HG03280 (cell line): ENCODE measurements around the gene RBMX2.
"Not testable (repeated sequence)": the region's sequence is repeated elsewhere in the genome, so short reads cannot be mapped to it uniquely, and the experiment has no call there.

ENCODE experiments used
- ATAC-seq: cut with Tn5 transposase; IDR thresholded peaks from one replicate; pipeline ENCODE4 v1.9.1; 2021; ENCODE audit warnings: mild to moderate bottlenecking, moderate library complexity; ENCODE audit not compliant: unreplicated experiment

The RBMX2 gene, protein sequence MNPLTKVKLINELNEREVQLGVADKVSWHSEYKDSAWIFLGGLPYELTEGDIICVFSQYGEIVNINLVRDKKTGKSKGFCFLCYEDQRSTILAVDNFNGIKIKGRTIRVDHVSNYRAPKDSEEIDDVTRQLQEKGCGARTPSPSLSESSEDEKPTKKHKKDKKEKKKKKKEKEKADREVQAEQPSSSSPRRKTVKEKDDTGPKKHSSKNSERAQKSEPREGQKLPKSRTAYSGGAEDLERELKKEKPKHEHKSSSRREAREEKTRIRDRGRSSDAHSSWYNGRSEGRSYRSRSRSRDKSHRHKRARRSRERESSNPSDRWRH

DNA sequence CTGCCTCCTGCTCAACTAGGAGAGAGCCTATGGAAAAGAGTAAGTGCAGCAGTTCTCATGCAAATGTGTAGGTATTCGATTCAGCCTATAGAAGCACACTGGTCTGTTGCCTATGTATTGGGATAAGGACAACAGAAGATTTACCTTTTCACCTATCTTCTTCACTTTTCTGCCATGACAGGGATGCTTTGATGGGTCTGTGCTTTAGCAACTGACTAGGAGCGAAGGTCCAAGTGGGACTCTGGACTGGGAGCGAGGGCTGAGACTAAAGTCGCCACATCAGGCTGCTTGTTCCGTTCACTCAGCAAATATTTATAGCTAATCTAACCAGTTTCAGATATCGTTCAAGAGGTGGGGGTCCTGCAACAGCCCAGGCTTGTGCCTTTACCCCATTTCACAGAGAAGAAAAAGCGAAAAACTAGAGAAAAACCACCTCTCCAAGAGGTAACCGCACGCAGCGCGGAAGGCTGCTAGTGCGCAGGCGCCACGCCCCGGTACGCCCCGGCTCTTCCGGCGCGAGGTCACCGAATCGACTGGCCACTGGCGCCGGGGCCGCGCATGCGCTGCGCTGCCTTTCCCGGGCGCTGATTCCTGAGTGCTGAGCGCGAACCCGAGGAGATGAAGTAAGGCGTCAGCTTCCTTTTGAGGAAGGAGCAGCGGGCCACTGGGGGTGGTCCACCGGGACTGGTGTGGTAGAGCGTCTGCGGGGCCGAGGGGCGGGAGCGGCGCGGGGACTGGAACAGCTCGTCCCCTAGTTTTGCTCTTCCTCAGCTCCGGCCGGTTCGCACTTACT is at the start of gene RBMX2:
RBMX2 (plus strand) TSS at position 573 of the 793 bp plus-strand sequence; CDS start at position 619, 46 bp downstream.
- peak; percentile 95 for ATAC-seq

DNA sequence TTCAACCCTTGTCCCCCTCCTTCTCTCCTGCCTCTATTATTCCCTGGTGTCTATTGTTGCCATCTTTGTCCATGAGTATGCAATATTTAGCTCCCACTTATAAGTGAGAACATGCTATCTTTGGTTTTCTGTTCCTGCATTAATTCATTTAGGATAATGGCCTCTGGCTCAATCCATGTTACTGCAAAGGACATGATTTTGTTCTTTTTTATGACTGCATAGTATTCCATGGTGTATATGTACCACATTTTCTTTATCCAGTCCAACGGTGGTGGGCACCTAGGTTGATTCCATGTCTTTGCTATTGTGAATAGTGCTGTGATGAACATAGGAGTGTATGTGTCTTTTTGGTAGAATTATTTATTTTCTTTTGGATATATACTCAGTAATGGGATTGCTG is 49.7 kb upstream of the RBMX2 start:
- ATAC-seq = not testable (repeated sequence)

DNA sequence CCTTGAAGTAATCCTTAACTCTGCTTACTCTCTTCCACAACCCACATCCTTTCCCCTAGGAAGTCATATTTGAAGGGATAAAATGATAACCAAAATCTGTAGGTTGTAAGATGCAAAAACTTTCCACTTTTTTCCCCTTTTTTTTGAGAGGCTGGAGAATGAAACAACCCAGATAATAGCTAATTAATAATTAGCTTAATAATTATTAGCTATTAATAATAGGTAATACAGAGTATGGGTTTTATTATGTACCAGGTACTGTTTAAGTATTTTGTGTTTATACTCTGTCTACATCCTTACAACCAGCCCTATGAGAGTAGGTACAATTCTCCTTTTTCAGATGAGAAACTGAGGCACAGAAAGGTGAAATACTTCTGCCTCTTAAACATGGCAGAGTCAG is 25.7 kb upstream of the RBMX2 start:
- no peak for ATAC-seq

DNA sequence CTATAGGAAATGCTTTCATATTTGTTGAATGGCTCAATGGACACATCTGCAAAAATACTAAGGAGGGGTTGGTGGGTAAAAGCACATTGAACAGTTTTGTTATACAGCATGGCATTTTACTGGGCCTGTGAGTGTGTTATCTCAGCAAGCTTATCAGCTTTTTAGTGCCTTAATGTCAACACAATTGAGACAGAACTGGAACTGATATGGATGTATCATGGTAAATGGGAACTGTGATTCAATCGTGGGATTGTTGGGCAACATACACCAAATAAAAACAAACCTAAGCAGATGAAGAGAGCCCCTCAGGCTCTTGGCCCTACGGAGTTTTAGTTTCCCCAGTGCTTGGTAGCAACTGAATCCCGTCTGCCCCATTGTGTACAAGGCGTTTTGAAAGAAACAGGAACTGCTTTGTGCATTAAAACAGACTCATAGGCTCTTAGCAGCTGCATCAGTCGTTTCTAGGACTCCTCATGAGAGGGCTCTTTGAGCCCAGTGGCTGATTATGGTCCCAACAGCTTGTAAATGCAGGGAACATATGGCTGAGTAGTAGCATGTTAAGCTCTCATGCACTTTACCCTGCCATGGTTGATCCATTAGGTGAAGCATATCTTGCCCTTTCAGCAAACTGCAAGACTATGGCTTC is 23.6 kb upstream of the RBMX2 start:
- no peak for ATAC-seq

DNA sequence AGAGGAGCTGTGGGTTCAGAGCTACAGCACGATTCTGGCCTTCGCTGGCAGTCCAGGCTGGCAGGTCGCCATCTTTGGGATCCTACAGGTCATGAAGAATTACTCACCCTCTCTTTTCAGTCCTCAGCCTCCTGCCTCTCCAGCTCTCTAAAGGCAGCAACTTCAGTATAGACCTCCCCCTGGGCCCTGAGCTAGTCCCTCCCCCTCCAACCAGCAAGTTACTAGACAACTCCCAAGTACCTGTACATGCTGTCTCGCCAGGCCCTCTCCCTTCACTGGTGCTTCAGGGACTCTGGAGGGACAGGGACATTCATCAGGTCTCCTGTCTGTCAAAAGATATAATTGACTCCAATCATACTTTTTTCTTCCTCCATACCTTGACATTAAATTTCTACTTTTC is 16.3 kb upstream of the RBMX2 start, which contains the start of gene GPR119:
GPR119 (minus strand) TSS at position 155 of the 400 bp plus-strand sequence. CDS start 227 bp downstream, outside the sequence.
- ATAC-seq = no peak

DNA sequence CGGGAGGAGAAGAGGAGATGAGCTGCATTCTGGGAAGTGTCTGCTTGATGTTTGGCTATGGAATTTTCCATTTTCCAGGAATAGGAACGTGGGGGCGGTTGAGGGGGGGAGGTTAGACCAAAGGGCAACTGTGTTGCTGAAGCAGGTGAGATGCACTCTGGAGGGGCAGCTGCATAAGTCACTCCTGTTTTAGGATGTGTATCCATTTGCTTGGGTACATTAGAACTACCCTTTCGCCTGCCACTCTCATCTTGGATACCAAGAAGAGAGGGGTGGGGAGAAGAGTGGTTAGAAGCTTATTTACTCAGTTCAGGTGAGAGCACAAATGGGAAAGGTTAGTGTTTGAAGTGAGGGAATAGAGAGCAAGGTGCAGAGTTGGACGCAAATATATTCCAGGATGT is 15.4 kb upstream of the RBMX2 start:
- ATAC-seq = no peak

DNA sequence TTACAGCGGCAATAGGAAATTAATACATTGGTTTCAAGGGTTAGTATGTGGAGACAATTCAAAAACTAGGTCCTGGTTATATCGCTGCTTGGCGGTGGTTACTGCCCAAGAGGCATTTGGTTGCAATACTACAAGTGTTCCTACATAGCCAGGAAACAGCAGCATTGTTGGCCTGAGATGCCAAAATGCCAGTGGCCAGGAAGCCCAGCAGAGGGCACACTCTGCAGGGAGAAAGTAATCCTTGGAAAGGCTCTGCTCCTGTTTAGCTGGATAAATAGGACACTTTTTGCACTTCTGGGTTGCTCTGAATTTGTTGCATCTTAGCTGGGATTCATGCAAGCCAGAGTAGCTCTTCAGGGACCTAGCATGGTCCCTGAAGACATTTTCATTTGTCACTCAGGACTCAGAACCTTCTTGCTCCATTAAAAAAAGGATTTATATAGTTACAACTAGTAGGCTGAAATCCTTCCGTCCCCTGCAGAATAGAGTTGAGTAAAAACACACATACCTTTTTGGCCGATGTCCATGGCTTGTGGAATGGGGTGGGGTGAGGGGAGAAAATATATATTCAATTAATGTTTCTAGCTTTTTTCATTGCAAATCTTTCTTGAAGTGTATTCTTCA is 8.2 kb upstream of the RBMX2 start:
- ATAC-seq = no peak

DNA sequence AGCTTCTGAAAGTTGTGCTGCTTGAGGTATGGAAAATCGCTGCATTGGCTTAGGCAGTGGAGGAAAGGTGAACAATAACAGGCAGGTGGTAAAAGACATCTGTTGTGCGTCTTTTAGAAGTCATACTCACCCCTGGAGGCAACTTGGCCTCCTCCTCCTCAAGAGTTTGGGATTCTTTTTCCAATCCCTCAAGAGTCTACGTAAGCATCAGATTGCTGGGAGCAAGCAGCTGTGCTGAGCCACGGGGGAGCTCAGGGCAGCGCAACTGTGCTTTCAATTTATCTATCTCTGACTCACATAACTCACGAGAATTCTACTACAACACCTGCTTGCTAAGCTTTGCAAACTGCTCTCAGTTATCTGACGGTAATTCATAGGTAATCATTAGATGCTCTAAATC is 6.4 kb upstream of the RBMX2 start:
- no peak for ATAC-seq

DNA sequence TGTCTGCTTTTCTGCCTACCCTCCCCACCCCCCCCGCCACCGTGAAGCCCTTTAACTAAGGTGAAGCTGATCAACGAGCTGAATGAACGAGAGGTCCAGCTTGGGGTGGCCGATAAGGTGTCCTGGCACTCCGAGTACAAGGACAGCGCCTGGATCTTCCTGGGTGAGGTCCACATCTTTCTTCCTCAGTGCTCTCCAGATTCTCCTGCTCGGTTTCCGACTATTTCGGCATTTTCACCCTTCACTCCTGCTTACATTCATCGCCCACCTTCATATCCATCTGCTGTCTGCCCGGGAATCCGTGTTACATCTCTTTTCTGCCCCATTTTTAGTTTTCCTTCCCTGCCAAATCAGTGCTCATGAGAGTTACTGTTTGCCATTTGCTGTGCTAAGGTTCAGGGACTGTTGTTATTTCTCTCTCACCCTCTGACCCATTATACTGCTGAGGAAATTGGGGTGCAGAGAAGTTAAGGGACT is 459 bp downstream of the RBMX2 start:
- ATAC-seq = no peak

DNA sequence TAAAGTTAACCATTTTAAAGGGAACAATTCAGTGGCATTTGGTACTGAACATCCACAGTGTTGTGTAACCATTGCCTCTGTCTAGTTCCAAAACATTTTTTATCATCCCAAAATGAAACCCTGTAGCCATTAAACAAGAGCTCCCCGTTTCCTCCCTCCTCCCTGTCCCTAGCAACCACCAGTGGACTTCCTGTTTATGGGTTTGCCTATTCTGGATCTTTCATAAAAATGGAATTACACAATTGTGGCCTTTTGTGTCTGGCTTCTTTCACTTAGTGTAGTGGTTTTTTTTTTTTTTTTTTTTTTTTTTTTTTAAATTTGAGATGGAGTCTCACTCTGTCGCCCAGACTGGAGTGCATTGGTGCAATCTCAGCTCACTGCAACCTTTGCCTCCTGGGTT is 11.6 kb downstream of the RBMX2 start:
- no peak for ATAC-seq

DNA sequence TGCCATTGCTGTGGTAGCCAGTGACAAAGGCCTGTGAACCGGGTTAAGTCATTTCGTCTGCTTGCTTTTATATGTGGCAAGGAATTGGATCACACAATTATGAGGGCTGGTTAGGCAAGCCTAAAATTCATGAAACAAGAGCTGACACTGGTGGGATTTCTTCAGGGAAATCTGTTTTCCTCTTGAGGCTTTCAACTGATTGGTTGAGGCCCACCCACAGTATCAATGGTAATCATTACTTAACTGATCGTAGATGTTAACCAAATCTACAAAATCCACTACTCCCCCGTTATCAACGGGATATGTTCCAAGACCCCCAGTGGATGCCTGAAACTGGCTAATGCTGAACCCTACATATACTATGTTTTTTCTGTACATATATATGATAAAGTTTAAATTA is 13.0 kb downstream of the RBMX2 start:
- ATAC-seq = no peak

DNA sequence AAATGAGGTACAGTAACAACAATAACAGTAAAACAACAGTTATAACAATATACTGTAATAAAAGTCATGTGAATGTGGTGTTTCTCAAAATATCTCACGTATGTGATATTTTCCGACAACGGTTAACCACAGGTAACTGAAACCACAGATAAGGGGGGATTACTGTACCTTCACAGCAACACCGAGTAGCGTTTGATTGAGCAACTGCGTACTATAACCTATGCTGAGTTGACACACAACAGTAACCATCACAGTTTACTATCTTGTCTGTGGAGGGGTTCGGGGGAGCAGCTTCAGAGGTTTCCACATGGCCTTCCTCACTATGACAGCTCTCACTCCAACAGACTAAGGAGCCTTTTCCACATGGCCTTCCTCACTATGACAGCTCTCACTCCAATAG is 13.4 kb downstream of the RBMX2 start:
- no peak for ATAC-seq

DNA sequence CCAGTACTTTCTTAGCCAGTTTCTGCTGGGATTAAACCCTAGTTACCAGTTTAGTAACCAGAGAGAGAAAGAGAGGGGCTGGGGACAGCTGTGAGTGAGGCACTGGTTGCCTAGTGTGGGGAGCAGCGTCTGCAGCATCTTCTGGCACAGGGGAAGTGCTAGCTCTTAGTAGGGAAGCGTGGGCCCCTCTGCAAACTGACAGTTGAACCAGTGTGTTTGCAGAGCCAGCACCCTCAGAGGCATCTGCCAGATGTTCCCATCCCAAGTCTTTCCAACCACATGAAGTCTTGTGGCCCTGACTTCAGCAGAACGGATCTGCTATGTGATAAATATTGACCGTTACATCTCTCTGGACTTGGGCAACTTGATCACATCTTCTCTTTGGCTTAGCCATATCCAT is 15.0 kb downstream of the RBMX2 start:
- ATAC-seq = no peak

DNA sequence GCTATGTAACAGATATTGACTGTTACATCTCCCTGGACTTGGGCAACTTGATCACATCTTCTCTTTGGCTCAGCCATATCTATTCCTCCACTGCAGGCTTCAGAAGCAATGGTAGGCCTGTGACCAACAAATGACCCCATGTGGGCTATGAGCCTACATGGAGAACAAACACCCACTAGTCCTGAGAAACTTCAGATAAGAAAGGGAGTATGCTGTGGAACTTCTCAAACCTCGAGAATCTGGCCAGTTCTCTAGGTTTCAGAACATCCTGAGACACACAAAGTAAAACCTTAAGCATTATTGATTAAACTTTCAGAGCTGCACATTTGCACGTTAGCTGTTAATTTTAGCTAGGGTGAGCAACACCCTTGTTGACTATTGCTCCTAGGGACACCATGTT is 16.3 kb downstream of the RBMX2 start:
- no peak for ATAC-seq

DNA sequence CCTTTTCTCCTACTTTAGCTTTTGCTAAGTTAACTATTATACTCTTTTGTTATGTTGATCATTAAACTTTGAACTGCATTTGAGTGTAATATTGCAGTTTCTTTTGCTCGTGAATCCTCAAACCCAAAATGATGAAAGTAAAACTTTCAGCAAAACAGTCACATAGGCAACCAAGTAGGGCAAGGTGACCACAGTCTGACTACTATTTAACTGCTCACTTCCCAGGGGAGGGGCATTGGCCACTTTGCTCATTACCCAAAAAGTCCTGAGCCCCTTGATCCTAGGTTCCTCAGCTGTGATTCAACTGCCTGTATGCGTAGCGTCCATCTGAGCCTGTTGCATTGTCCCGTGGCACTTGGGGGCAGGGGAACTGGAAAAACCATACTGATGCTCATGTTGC is 17.0 kb downstream of the RBMX2 start:
- no peak for ATAC-seq

DNA sequence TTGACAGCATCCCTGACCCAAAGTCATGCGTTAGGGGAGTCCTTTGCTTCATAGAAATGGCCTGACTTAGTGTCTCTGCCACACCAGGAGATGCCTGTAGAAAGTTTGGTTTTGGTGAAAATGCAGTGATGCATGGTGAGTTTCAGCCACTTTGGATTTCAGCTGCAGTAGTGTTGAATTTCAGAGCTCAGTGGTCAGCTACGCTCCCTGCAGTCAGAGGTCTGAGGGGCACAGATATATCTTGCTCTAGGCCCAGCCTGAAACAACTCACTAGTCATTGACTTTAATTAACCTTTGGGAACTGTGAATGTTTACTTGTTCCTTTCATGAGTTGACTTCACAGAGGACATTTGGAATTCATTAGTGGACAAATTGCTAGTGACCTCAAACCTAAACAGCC is 17.5 kb downstream of the RBMX2 start:
- ATAC-seq = no peak

DNA sequence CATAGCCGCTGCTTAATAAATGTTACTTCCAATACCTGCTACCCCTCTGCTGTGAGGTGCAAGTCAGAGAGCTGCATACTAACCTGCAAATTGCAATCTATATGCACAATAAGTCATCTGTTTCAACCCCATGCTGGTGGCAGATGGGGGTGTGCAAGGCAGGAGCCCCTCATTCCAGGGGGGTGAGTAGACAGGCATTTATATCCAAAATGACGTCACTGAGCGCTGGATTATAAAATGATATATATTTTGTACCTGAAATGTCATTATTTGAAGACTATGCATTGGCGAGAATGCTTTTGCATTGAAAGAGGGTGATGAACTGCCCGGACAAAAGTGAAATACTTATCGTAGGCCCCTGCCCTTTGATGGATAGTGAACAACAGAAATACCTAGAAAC is 24.7 kb downstream of the RBMX2 start:
- ATAC-seq = no peak

DNA sequence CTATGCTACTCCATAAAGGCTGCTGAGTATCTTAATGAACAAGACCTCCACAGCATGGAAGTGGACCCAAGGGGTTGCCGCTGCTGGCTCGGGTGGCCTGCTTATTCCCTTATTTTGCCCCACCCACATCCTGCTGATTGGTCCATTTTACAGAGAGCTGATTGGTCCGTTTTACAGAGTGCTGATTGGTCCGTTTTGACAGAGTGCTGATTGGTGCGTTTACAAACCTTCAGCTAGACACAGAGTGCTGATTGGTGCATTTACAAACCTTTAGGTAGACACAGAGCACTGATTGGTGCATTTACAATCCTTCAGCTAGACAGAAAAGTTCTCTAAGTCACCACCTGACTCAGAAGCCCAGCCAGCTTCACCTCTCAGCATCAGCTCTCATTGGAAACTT is 27.4 kb downstream of the RBMX2 start:
- not testable (repeated sequence) for ATAC-seq

DNA sequence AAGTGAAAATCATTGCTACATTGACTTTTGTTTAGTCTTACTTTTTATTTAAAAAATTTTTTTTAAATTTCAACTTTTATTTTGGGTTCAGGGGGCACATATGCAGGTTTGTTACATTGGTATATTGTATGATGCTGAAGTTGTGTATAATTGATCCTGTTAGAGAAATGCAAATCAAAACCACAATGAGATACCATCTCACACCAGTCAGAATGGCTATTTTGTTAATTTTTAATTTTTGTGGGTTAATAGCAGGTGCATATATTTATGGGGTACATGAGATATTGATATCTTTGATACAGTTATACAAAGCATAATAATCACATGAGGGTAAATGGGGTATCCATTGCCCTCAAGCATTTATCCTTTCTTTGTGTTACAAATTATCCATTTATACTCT is 34.1 kb downstream of the RBMX2 start:
- ATAC-seq = no peak

DNA sequence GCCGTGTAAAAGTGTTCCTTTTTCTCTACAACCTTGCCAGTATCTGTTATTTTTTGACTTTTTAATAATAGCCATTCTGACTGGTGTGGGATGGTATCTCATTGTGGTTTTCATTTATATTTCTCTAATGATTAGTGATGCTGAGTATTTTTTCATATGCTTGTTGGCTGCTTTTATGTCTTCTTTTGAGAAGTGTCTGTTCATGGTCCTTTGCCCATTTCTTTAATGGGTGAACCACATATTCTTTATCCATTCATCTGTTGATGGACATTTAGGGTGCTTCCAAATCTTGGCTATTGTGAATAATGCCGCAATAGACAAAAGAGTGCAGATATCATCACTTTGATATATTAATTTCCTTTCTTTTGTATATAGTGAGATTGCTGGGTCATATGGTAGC is 36.2 kb downstream of the RBMX2 start:
- ATAC-seq = not testable (repeated sequence)

DNA sequence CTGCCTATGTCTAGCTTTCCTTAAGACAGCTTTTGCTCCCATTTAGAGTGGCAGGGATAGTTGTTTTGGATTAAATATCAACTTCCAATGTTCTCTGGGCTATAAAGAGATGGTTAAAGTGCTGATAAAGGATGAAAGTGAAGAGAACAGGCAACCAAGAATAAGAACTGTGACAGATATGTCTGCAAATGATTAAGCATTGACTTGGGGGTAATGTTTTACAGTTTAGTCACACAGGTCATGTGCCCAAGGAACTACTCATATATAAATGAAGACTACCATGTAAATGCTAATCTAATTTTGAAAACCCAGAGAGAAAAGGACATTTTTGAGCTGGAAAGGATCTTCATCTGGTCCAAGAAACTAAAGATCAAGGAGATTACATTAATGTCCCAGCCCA is 42.1 kb downstream of the RBMX2 start:
- no peak for ATAC-seq
